ENCODE results near the gene ATRN. TPM values are rescaled to one million over a fixed set of nuclear protein-coding genes. Genes with fewer than 3 reads are reported as not detected.

ATRN gene
- polyA plus RNA-seq, 1 donor from 2014 or later: 27.5 TPM

GRCh38 chr20:3690413-3690812, 219.6 kb downstream of the ATRN start:
- Histone ChIP-seq H3K9ac (ENCODE audit: low read length) (no peak overlapping the region), H3K4me2 (ENCODE audit: low read length) (no peak overlapping the region), H2AFZ (ENCODE audit: low read depth, low read length) (no peak overlapping the region), H3F3A (ENCODE audit: insufficient read depth, low read length, poor library complexity, severe bottlenecking) (no peaks in the 10 kb centered on the region), H3K9me2 (ENCODE audit: insufficient read depth, low read length) (no peaks in the 10 kb centered on the region), H3K36me3 (ENCODE audit: insufficient read depth, low read length) (no peaks in the 10 kb centered on the region), H3K27me3 (ENCODE audit: insufficient read depth, low read depth, low read length) (no peaks in the 10 kb centered on the region), H3K79me2 (replicated peaks; ENCODE audit: insufficient read depth, low read length) (no peaks in the 10 kb centered on the region), H3K9me3 (ENCODE audit: low read length) (no peaks in the 10 kb centered on the region), H3K27ac (ENCODE audit: low read length) (no peak overlapping the region), H3K4me3 (ENCODE audit: low read length) (no peak overlapping the region), H4K20me1 (ENCODE audit: insufficient read depth) (no peaks in the 10 kb centered on the region)
- TF ChIP-seq, protein P1, sequence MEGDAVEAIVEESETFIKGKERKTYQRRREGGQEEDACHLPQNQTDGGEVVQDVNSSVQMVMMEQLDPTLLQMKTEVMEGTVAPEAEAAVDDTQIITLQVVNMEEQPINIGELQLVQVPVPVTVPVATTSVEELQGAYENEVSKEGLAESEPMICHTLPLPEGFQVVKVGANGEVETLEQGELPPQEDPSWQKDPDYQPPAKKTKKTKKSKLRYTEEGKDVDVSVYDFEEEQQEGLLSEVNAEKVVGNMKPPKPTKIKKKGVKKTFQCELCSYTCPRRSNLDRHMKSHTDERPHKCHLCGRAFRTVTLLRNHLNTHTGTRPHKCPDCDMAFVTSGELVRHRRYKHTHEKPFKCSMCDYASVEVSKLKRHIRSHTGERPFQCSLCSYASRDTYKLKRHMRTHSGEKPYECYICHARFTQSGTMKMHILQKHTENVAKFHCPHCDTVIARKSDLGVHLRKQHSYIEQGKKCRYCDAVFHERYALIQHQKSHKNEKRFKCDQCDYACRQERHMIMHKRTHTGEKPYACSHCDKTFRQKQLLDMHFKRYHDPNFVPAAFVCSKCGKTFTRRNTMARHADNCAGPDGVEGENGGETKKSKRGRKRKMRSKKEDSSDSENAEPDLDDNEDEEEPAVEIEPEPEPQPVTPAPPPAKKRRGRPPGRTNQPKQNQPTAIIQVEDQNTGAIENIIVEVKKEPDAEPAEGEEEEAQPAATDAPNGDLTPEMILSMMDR (IDR thresholded peaks at IDR 0.05; ENCODE audit: poor library complexity, severe bottlenecking): no peak
- TF ChIP-seq RAD21 (conservative IDR thresholded peaks at IDR 0.05) (no peak), EZH2 (IDR thresholded peaks at IDR 0.05; ENCODE audit: borderline replicate concordance, insufficient read depth, low read length, poor library complexity, severe bottlenecking) (no peak), TAF1 (IDR thresholded peaks at IDR 0.05; ENCODE audit: low read depth) (no peak), MXI1 (conservative IDR thresholded peaks at IDR 0.05; ENCODE audit: poor library complexity, severe bottlenecking) (no peak), REST (IDR thresholded peaks at IDR 0.05; ENCODE audit: borderline replicate concordance) (no peak), EP300 (conservative IDR thresholded peaks at IDR 0.05; ENCODE audit: poor library complexity, severe bottlenecking) (no peak), SMC3 (conservative IDR thresholded peaks at IDR 0.05; ENCODE audit: poor library complexity) (no peak)

- Histone ChIP-seq H3F3A (ENCODE audit: insufficient read depth, low read length, poor library complexity, severe bottlenecking) (no peaks in the 10 kb centered on the region), H2AFZ (ENCODE audit: low read depth, low read length) (no peak overlapping the region), H3K79me2 (replicated peaks; ENCODE audit: insufficient read depth, low read length) (no peaks in the 10 kb centered on the region), H3K27ac (ENCODE audit: low read length) (no peak overlapping the region), H3K4me3 (ENCODE audit: low read length) (no peak overlapping the region), H3K9me2 (ENCODE audit: insufficient read depth, low read length) (no peaks in the 10 kb centered on the region), H3K9ac (ENCODE audit: low read length) (no peak overlapping the region), H3K4me2 (ENCODE audit: low read length) (no peak overlapping the region), H3K36me3 (ENCODE audit: insufficient read depth, low read length) (no peaks in the 10 kb centered on the region), H4K20me1 (ENCODE audit: insufficient read depth) (no peaks in the 10 kb centered on the region), H3K9me3 (ENCODE audit: low read length) (no peaks in the 10 kb centered on the region), H3K27me3 (ENCODE audit: insufficient read depth, low read depth, low read length) (no peaks in the 10 kb centered on the region)
- TF ChIP-seq, protein P1 (IDR thresholded peaks at IDR 0.05; ENCODE audit: poor library complexity, severe bottlenecking): no peak
- no peak for TF ChIP-seq POLR2AphosphoS5 (IDR thresholded peaks at IDR 0.05)
- TF ChIP-seq EZH2 (IDR thresholded peaks at IDR 0.05; ENCODE audit: borderline replicate concordance, insufficient read depth, low read length, poor library complexity, severe bottlenecking): no peak
- TF ChIP-seq REST (IDR thresholded peaks at IDR 0.05; ENCODE audit: borderline replicate concordance): no peak
- no peak for TF ChIP-seq RAD21 (conservative IDR thresholded peaks at IDR 0.05)
- TF ChIP-seq TAF1 (IDR thresholded peaks at IDR 0.05; ENCODE audit: low read depth): no peak
- no peak for TF ChIP-seq MXI1 (conservative IDR thresholded peaks at IDR 0.05; ENCODE audit: poor library complexity, severe bottlenecking)
- no peak for TF ChIP-seq EP300 (conservative IDR thresholded peaks at IDR 0.05; ENCODE audit: poor library complexity, severe bottlenecking)
- TF ChIP-seq SMC3 (conservative IDR thresholded peaks at IDR 0.05; ENCODE audit: poor library complexity): no peak
These were observed 220.5 kb downstream of the ATRN start for GRCh38 chr20:3691306-3691705.
